22Rv1 (cell line): ENCODE measurements around the gene TSPAN18.

Experiments
- CTCF ChIP-seq: fragments of 450-650 bp; IDR thresholded peaks from 2 replicates; pipeline ENCODE4 v1.5.1; 2017; ENCODE audit warnings: mild to moderate bottlenecking
- ZFX ChIP-seq: fragments of 450-650 bp; IDR thresholded peaks from 2 replicates; pipeline ENCODE4 v1.6.1; 2017; ENCODE audit warnings: antibody characterized with exemption, borderline replicate concordance

GRCh38 chr11:44737245-44738085 is 10.7 kb downstream of the TSPAN18 start:
- TF ChIP-seq CTCF (no peak), ZFX (no peak)
